A549 (cell line): ENCODE measurements around the gene CGB3. TPM values are rescaled to one million over a fixed set of nuclear protein-coding genes. Genes with fewer than 3 reads are reported as not detected.

Experiments used
- ATAC-seq, 2 experiments: fragments of 200-7000 bp in 1 of 2; fragments of >200 bp in 1 of 2; cut with Nextera tagmentation in 1 of 2; cut with Tn5 transposase in 1 of 2; 3 replicates each; pipeline versions ENCODE4 v1.8.0 to v1.9.1; 2018 to 2020; ENCODE audit warnings: mild to moderate bottlenecking in 1 of 2, moderate library complexity in 1 of 2
- CTCF ChIA-PET: fragments of 300-600 bp; sonication (Branson Sonifier 250); formaldehyde crosslinking; extraction: SDS; loops from one replicate; lab custom pipeline; 2021; ENCODE audit warnings: antibody characterized with exemption, inconsistent platforms; lab: Yijun Ruan, JAX
- POLR2A ChIA-PET: fragments of 350-600 bp; formaldehyde crosslinking; extraction: SDS; loops from one replicate; lab custom pipeline; 2021; ENCODE audit warnings: antibody characterized with exemption, inconsistent platforms; lab: Yijun Ruan, JAX
- DNase-seq, 2 experiments: peaks; one replicate each; pipeline versions ENCODE4 v3.0.0 to v3.0.0-alpha.2; 2011 to 2016; ENCODE audit warnings: low read depth in 1 of 2, low spot score in 1 of 2
- FAIRE-seq: peaks from 2 replicates; lab custom pipeline; 2011; peaks lifted over from hg19 to GRCh38; lab: Jason Lieb, UNC
- H3K27ac ChIP-seq, 2 experiments: fragments of >200 bp; sonication (Bioruptor Twin); formaldehyde crosslinking; 3 replicates each; pipeline ENCODE4 v1.5.1; 2016 to 2017
- H3K4me1 ChIP-seq: fragments of >200 bp; sonication (Bioruptor Twin); formaldehyde crosslinking; 3 replicates; pipeline ENCODE4 v1.6.1; 2016
- H3K4me2 ChIP-seq: fragments of >200 bp; sonication (Bioruptor Twin); formaldehyde crosslinking; 3 replicates; pipeline ENCODE4 v1.6.1; 2016
- H3K4me3 ChIP-seq: fragments of >200 bp; sonication (Bioruptor Twin); formaldehyde crosslinking; 3 replicates; pipeline ENCODE4 v1.5.1; 2016
- H3K9me3 ChIP-seq: fragments of >200 bp; sonication (Bioruptor Twin); formaldehyde crosslinking; 3 replicates; pipeline ENCODE4 v1.6.1; 2016
- CBX2 ChIP-seq: fragments of 200-600 bp; sonication (generic); IDR thresholded peaks from 2 replicates; pipeline ENCODE4 v1.6.1; 2016; ENCODE audit warnings: low read depth, mild to moderate bottlenecking, borderline replicate concordance
- CEBPB ChIP-seq, 2 experiments: fragments of >200 bp in 1 of 2; sonication (Bioruptor Twin) in 1 of 2; formaldehyde crosslinking in 1 of 2; IDR thresholded peaks; 2 replicates each; pipeline ENCODE4 v1.6.1; 2012 to 2016
- CTCF ChIP-seq: fragments of >200 bp; sonication (Bioruptor Twin); formaldehyde crosslinking; IDR thresholded peaks from 3 replicates; pipeline ENCODE4 v1.5.1; 2016
- FOSB ChIP-seq: fragments of 250-450 bp; sonication (Bioruptor Pico); IDR thresholded peaks from 2 replicates; pipeline ENCODE4 v1.5.0; 2020; ENCODE audit warnings: mild to moderate bottlenecking, moderate library complexity
- HMGXB4 ChIP-seq: fragments of 250-450 bp; sonication (Bioruptor Pico); IDR thresholded peaks from 2 replicates; pipeline ENCODE4 v1.5.0; 2021; ENCODE audit warnings: mild to moderate bottlenecking, moderate library complexity, borderline replicate concordance
- HOXA7 ChIP-seq: fragments of 250-450 bp; sonication (Bioruptor Pico); IDR thresholded peaks from 2 replicates; pipeline ENCODE4 v1.5.0; 2020; ENCODE audit warnings: mild to moderate bottlenecking, moderate library complexity
- PBX3 ChIP-seq: IDR thresholded peaks from 2 replicates; pipeline ENCODE4 v1.6.1; 2012
- RAD21 ChIP-seq, 2 experiments: fragments of >200 bp in 1 of 2; sonication (Bioruptor Twin) in 1 of 2; formaldehyde crosslinking in 1 of 2; IDR thresholded peaks in 1 of 2; conservative IDR thresholded peaks in 1 of 2; 2 replicates in 1 of 2; 3 replicates in 1 of 2; pipeline ENCODE4 v1.6.1; 2012 to 2018; ENCODE audit warnings: inconsistent platforms in 1 of 2
- SMC3 ChIP-seq: fragments of >200 bp; sonication (Bioruptor Twin); formaldehyde crosslinking; IDR thresholded peaks from 3 replicates; pipeline ENCODE4 v1.6.1; 2018; ENCODE audit warnings: inconsistent platforms
- TFCP2L1 ChIP-seq: fragments of 250-450 bp; sonication (Bioruptor Pico); IDR thresholded peaks from 2 replicates; pipeline ENCODE4 v1.5.0; 2021; ENCODE audit warnings: mild to moderate bottlenecking
- USF2 ChIP-seq: fragments of 450-650 bp; IDR thresholded peaks from 2 replicates; pipeline ENCODE4 v1.6.1; 2014; ENCODE audit warnings: antibody characterized with exemption
- WGBS: methylation state at CpG from one replicate; pipeline ENCODE4 v1.1.6; 2017; ENCODE audit errors: missing lambda C conversion rate; 5-methylcytosine and 5-hydroxymethylcytosine counted together
- polyA plus RNA-seq, 4 experiments: library from polyadenylated mRNA; depleted of rRNA in 3 of 4; stranded (reverse); fragments of >200 nt; fragmentation: RNase III in 1 of 4; extraction: RNeasy Plus Mini Kit Qiagen cat#74134 plus additional on column Dnase treatment in 1 of 4; gene quantifications; 2 replicates in 3 of 4; 3 replicates in 1 of 4; pipeline ENCODE4 v1.2.3, GENCODE V29; 2011 to 2017

Gene CGB3
- polyA plus RNA-seq, 2 of the 4 experiments (the other 2 are of a cell fraction), result 0.13 TPM; not detected in 1

- TF ChIP-seq PBX3, result no peak
Measured at GRCh38 chr19:49065905-49066512, 41.9 kb upstream of the CGB3 start (continued).

GRCh38 chr19:49064768-49065611, 40.9 kb upstream of the CGB3 start, which contains the start of gene NTF4:
Gene NTF4, minus strand, starts transcription at chr19:49064818. Its CDS starts 2,821 bp downstream, at chr19:49061997.
- TF ChIP-seq TFCP2L1 (CRISPR knock-in tag) (no peak), CTCF (peak; percentile 11; the same call in 2 of the 3 replicates), SMC3 (no peak)
- WGBS, result 15% methylated on average over 38 of the region's 53 CpGs
- DNase-seq (peak in 1 of 2 experiments; percentile 61), ATAC-seq (peak; percentile 66 to 79), FAIRE-seq (no peak)
- peaks cover 18% of the 10 kb centered on the region for H3K4me1 ChIP-seq
- ChIA-PET CTCF (interaction anchor here (0.7 to 2.3 kb wide), 10 partner anchors 9 to 90 kb away, joined by 3 to 11 read pairs (median 6); partner anchors contain the start of genes GYS1 and RUVBL2), POLR2A (interaction anchor here (1.1 to 1.3 kb wide), 2 partner anchors 9 to 193 kb away, joined by 3 to 4 read pairs; partner anchors contain the start of gene PPP1R15A)
- H3K4me2 ChIP-seq, result peak within 1 kb of the TSS; percentile 89
- peak within 1 kb of the TSS; percentile 56 to 82 for H3K27ac ChIP-seq
- H3K9me3 ChIP-seq, result no peaks in the 10 kb centered on the region
- peak within 1 kb of the TSS; percentile 45 for H3K4me3 ChIP-seq

- Histone ChIP-seq H3K27ac (peak overlapping the region; percentile 56 to 82), H3K4me2 (peak overlapping the region; percentile 89), H3K9me3 (no peaks in the 10 kb centered on the region), H3K4me1 (peaks cover 18% of the 10 kb centered on the region), H3K4me3 (peak overlapping the region; percentile 45)
- ChIA-PET POLR2A (no interaction called here), CTCF (interaction anchor here (0.6 to 2.4 kb wide), 9 partner anchors 8 to 111 kb away, joined by 3 to 9 read pairs (median 5); no protein-coding TSS in a partner anchor)
- FAIRE-seq (no peak), DNase-seq (no peak), ATAC-seq (peak; percentile 30 to 53; a peak in 4 of 6 replicates)
- TF ChIP-seq HOXA7 (no peak), CEBPB (IDR thresholded peaks at IDR 0.05) (no peak), CBX2 (no peak), USF2 (no peak), HMGXB4 (CRISPR knock-in tag) (no peak), RAD21 (conservative IDR thresholded peaks at IDR 0.05 in 1 of 2, IDR thresholded peaks at IDR 0.05 in 1 of 2) (no peak), FOSB (CRISPR knock-in tag) (no peak)
- 59% methylated on average over 10 of the region's 10 CpGs for WGBS
Measured at GRCh38 chr19:49064029-49064629, 40.0 kb upstream of the CGB3 start.
